ENCODE measurements around the gene UCHL5.

DNA sequence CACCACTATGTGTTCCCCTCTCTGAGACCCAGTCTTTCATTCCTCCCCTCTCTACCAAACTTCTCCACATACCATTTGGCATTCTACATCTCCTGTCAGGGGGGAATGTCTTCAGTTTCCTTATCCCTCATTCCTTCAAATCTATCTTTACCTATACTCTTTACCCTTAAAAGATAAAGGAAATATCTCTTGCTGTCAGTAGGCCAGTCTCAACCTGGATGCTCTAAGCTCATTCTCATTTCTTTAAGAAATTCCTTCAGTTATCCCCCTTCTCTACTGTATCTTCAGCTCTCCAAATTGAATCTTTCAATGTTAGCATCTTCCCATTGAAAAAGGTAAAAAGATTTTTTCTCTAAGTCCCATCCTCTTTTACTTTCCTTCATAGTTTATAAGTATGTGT lies 6.8 kb upstream of the UCHL5 start:
- TF ChIP-seq POLR2A (IDR thresholded peaks at IDR 0.05): no peak
- TF ChIP-seq, protein P1, sequence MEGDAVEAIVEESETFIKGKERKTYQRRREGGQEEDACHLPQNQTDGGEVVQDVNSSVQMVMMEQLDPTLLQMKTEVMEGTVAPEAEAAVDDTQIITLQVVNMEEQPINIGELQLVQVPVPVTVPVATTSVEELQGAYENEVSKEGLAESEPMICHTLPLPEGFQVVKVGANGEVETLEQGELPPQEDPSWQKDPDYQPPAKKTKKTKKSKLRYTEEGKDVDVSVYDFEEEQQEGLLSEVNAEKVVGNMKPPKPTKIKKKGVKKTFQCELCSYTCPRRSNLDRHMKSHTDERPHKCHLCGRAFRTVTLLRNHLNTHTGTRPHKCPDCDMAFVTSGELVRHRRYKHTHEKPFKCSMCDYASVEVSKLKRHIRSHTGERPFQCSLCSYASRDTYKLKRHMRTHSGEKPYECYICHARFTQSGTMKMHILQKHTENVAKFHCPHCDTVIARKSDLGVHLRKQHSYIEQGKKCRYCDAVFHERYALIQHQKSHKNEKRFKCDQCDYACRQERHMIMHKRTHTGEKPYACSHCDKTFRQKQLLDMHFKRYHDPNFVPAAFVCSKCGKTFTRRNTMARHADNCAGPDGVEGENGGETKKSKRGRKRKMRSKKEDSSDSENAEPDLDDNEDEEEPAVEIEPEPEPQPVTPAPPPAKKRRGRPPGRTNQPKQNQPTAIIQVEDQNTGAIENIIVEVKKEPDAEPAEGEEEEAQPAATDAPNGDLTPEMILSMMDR (IDR thresholded peaks at IDR 0.05): no peak
- TF ChIP-seq POLR2AphosphoS5 (IDR thresholded peaks at IDR 0.05): no peak
